ENCODE measurements around the gene TGM6. TPM values are rescaled to one million over a fixed set of nuclear protein-coding genes. Genes with fewer than 3 reads are reported as not detected.

The TGM6 gene
- total and polyA plus RNA-seq, 12 donors: not detected

DNA sequence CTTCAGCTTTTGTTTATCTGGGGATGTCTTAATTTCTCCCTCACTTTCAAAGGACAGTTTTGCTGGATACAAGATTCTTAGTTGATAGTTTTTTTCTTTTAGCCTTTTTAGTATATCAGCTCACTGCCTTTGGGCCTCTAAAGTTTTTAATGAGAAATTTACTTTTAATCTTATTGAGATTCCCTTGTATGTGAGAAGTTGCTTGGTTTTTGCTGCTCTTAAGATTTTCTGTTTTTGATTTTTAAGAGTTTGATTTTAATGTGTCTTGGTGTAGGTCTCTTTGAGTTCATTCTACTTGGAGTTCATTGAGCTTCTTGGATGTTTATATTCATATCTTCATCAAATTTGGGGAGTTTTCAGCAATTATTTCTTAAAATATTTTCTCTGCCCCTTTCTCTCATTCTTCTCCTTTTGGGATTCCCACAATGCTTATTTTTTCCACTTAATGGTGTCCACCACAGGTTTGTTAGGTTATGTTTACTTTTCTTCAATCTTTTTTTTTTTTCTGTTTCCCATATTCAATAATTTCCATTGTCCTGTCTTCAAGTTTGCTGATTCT, 19.6 kb upstream of the TGM6 start:
- no peaks in the 10 kb centered on the region for H3K36me3 ChIP-seq
- TF ChIP-seq, protein P1, sequence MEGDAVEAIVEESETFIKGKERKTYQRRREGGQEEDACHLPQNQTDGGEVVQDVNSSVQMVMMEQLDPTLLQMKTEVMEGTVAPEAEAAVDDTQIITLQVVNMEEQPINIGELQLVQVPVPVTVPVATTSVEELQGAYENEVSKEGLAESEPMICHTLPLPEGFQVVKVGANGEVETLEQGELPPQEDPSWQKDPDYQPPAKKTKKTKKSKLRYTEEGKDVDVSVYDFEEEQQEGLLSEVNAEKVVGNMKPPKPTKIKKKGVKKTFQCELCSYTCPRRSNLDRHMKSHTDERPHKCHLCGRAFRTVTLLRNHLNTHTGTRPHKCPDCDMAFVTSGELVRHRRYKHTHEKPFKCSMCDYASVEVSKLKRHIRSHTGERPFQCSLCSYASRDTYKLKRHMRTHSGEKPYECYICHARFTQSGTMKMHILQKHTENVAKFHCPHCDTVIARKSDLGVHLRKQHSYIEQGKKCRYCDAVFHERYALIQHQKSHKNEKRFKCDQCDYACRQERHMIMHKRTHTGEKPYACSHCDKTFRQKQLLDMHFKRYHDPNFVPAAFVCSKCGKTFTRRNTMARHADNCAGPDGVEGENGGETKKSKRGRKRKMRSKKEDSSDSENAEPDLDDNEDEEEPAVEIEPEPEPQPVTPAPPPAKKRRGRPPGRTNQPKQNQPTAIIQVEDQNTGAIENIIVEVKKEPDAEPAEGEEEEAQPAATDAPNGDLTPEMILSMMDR (IDR thresholded peaks at IDR 0.05): no peak
- DNase-seq: no peak
- peaks cover 0 to 38% (median 21%) of the 10 kb centered on the region in 11 donors for H3K9me3 ChIP-seq
- no peaks in the 10 kb centered on the region for H3K4me1 ChIP-seq
- no peak overlapping the region for H3K27ac ChIP-seq
- intact Hi-C loops (cut with DNase I): loop anchor here in 1 of 10 donors (10.0 kb wide), 1 partner anchor 94 kb away; no protein-coding TSS in a partner anchor
- H3K4me3 ChIP-seq: no peak overlapping the region
- peaks cover 0 to 11% (median 5%) of the 10 kb centered on the region in 7 donors for H3K27me3 ChIP-seq
- ATAC-seq: no peak

DNA sequence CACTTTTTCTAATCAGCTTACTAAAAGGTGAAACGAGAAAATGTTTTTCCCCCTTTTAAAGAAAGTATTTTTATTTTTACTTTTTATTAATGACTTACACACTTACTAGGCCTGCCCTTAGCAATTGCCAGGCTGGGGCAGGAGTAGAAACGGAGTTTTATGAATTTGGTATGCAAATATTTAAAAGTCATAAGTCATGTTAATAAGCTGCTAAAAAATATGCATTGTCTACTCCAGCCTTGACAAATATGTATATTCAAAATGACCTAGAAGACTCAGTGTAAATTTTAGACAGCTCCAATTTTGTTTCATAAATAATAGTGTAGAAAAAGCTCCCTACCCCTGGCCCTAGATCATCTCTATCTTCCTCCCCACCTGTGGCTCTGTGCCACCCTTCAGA, 17.5 kb upstream of the TGM6 start:
- H3K9me3 ChIP-seq: peaks cover 0 to 38% (median 21%) of the 10 kb centered on the region in 11 donors
- H3K36me3 ChIP-seq: no peaks in the 10 kb centered on the region
- peaks cover 0 to 16% (median 5%) of the 10 kb centered on the region in 7 donors for H3K27me3 ChIP-seq
- TF ChIP-seq, protein P1 (IDR thresholded peaks at IDR 0.05): no peak
- intact Hi-C loops (cut with DNase I): loop anchor here in 1 of 10 donors (10.0 kb wide), 1 partner anchor 92 kb away; no protein-coding TSS in a partner anchor
- H3K4me1 ChIP-seq: no peaks in the 10 kb centered on the region
- WGBS, 2 donors: 80 to 86% methylated on average over 2 of the region's 2 CpGs
- DNase-seq (no peak), ATAC-seq (no peak)
- H3K27ac ChIP-seq: no peak overlapping the region
- no peak overlapping the region for H3K4me3 ChIP-seq

DNA sequence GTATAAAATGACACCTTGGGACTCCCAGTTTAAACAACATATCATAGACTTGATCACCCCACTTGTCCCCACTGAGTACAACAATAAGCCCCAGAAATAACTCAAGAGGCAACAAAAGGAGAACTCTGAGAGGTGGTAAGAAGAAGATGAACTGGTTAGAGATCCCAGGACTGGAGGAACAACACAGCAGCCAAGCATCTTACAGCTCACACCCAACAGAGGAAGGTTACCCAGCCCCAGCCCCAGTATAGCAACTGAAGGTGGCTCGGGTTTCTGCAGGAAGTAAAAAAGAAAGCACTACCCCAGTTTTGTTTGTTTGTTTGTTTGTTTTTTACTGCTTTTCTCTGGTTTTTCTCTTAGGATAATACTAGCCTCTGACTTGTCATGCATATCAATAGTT, 17.1 kb upstream of the TGM6 start:
- no peak overlapping the region for H3K27ac ChIP-seq
- peaks cover 0 to 40% (median 21%) of the 10 kb centered on the region in 11 donors for H3K9me3 ChIP-seq
- TF ChIP-seq, protein P1 (IDR thresholded peaks at IDR 0.05): no peak
- no peak for ATAC-seq
- no peak overlapping the region for H3K4me3 ChIP-seq
- H3K4me1 ChIP-seq: no peaks in the 10 kb centered on the region
- peaks cover 0 to 19% (median 5%) of the 10 kb centered on the region in 7 donors for H3K27me3 ChIP-seq
- no peaks in the 10 kb centered on the region for H3K36me3 ChIP-seq
- no peak for DNase-seq
- intact Hi-C loops (cut with DNase I): loop anchor here in 1 of 10 donors (10.0 kb wide), 1 partner anchor 91 kb away; no protein-coding TSS in a partner anchor
- 32 to 42% methylated on average over 1 of the region's 1 CpG for WGBS, 2 donors

DNA sequence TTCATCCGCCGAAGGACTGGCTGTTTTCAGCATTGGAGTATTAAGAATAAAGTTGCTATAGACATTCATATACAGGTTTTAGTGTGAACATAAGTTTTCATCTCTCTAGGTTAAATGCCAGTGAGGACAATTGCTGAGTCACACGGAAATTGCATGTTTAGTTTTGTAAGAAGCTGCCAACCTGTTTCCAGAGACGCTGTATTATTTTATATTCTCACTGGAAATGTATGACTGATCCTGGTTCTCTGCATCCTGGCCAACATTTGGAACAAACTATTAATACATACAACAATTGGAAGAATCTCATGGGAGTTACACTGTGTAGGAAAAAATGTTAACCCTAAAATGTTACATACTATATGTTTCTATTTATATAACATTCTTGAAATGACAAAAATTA, 16.7 kb upstream of the TGM6 start:
- H3K4me1 ChIP-seq: no peaks in the 10 kb centered on the region
- ATAC-seq (no peak), DNase-seq (no peak)
- no peak overlapping the region for H3K4me3 ChIP-seq
- 60 to 67% methylated on average over 4 of the region's 4 CpGs for WGBS, 2 donors
- peaks cover 0 to 44% (median 21%) of the 10 kb centered on the region in 11 donors for H3K9me3 ChIP-seq
- TF ChIP-seq, protein P1 (IDR thresholded peaks at IDR 0.05): no peak
- H3K27ac ChIP-seq: no peak overlapping the region
- H3K27me3 ChIP-seq: peaks cover 0 to 19% (median 5%) of the 10 kb centered on the region in 7 donors
- H3K36me3 ChIP-seq: no peaks in the 10 kb centered on the region
- intact Hi-C loops (cut with DNase I): loop anchor here in 1 of 10 donors (10.0 kb wide), 1 partner anchor 91 kb away; no protein-coding TSS in a partner anchor

All from heart right ventricle (tissue), 16 donors.